GM23338 (cell line): ENCODE data around the gene NLK. TPM values are rescaled to one million over a fixed set of nuclear protein-coding genes. Genes with fewer than 3 reads are reported as not detected.

Experiments
- ATAC-seq: fragments of 200-7000 bp; cut with Tn5 transposase; 3 replicates; pipeline ENCODE4 v1.9.1; 2020
- DNase-seq: peaks from one replicate; pipeline ENCODE4 v3.0.0-alpha.2; 2015; ENCODE audit warnings: low spot score
- H2AFZ ChIP-seq: fragments of 200-600 bp; sonication (generic); 2 replicates; pipeline ENCODE4 v1.8.0; 2016; ENCODE audit warnings: antibody characterized with exemption, mild to moderate bottlenecking, moderate library complexity
- H3F3A ChIP-seq: fragments of 200-600 bp; sonication (generic); replicated peaks from 2 replicates; pipeline ENCODE4 v1.8.0; 2017; ENCODE audit warnings: antibody characterized with exemption, mixed run types, low read depth
- H3K27ac ChIP-seq: fragments of 200-600 bp; sonication (generic); 2 replicates; pipeline ENCODE4 v1.6.1; 2016; ENCODE audit warnings: low read depth
- H3K27me3 ChIP-seq: fragments of 200-600 bp; sonication (generic); 2 replicates; pipeline ENCODE4 v1.8.0; 2016; ENCODE audit warnings: mild to moderate bottlenecking, mixed run types, moderate library complexity; ENCODE audit not compliant: insufficient read depth
- H3K36me3 ChIP-seq: fragments of 200-600 bp; sonication (generic); 2 replicates; pipeline ENCODE4 v1.8.0; 2016; ENCODE audit warnings: mild to moderate bottlenecking; ENCODE audit not compliant: insufficient read depth
- H3K4me1 ChIP-seq: fragments of 200-600 bp; sonication (generic); 2 replicates; pipeline ENCODE4 v1.8.0; 2016; ENCODE audit warnings: mild to moderate bottlenecking, moderate library complexity; ENCODE audit not compliant: insufficient read depth
- H3K4me2 ChIP-seq: fragments of 200-600 bp; sonication (generic); 2 replicates; pipeline ENCODE4 v1.7.1; 2017; ENCODE audit warnings: mixed run types
- H3K4me3 ChIP-seq: fragments of 200-600 bp; sonication (generic); 2 replicates; pipeline ENCODE4 v1.6.1; 2016; ENCODE audit warnings: mixed run types
- H3K79me2 ChIP-seq: fragments of 200-600 bp; sonication (generic); replicated peaks from 2 replicates; pipeline ENCODE4 v1.8.0; 2017; ENCODE audit warnings: mild to moderate bottlenecking; ENCODE audit not compliant: insufficient read depth
- H3K9me2 ChIP-seq: fragments of 200-600 bp; sonication (generic); 2 replicates; pipeline ENCODE4 v1.8.0; 2017; ENCODE audit not compliant: insufficient read depth
- H4K20me1 ChIP-seq: fragments of 200-600 bp; sonication (generic); replicated peaks from 2 replicates; pipeline ENCODE4 v1.8.0; 2017; ENCODE audit warnings: mild to moderate bottlenecking; ENCODE audit not compliant: insufficient read depth
- H3K27ac Mint-ChIP-seq: 2 replicates; pipeline ENCODE4 v1.8.0; 2020; ENCODE audit warnings: inconsistent platforms, mild to moderate bottlenecking, moderate library complexity, mixed read lengths
- H3K27me3 Mint-ChIP-seq: 3 replicates; pipeline ENCODE4 v1.8.0; 2022; ENCODE audit warnings: low read depth, mild to moderate bottlenecking, moderate library complexity, mixed read lengths, inconsistent platforms; ENCODE audit not compliant: insufficient read depth, poor library complexity
- H3K36me3 Mint-ChIP-seq: 3 replicates; pipeline ENCODE4 v1.8.0; 2021; ENCODE audit warnings: low read depth, mild to moderate bottlenecking, inconsistent platforms, moderate library complexity, mixed read lengths
- H3K4me1 Mint-ChIP-seq: 3 replicates; pipeline ENCODE4 v1.8.0; 2020; ENCODE audit warnings: mild to moderate bottlenecking, inconsistent platforms, mixed read lengths
- H3K4me3 Mint-ChIP-seq: 3 replicates; pipeline ENCODE4 v1.8.0; 2021; ENCODE audit warnings: moderate library complexity, mild to moderate bottlenecking, inconsistent platforms, mixed read lengths
- H3K9me3 Mint-ChIP-seq: 3 replicates; pipeline ENCODE4 v1.8.0; 2020; ENCODE audit warnings: moderate library complexity, mild to moderate bottlenecking, inconsistent platforms, mixed read lengths
- EZH2 ChIP-seq: fragments of 200-600 bp; sonication (generic); IDR thresholded peaks from one replicate; pipeline ENCODE4 v1.8.0; 2017; ENCODE audit warnings: antibody characterized with exemption, mild to moderate bottlenecking, low read depth; ENCODE audit not compliant: unreplicated experiment
- JUNB ChIP-seq: IDR thresholded peaks from one replicate; pipeline ENCODE4 v1.6.1; 2016; ENCODE audit warnings: antibody characterized with exemption; ENCODE audit not compliant: unreplicated experiment
- NANOG ChIP-seq: IDR thresholded peaks from 2 replicates; pipeline ENCODE4 v1.6.1; 2016; ENCODE audit warnings: antibody characterized with exemption, borderline replicate concordance
- POLR2AphosphoS5 ChIP-seq: IDR thresholded peaks from 2 replicates; pipeline ENCODE4 v1.6.1; 2016; ENCODE audit warnings: antibody characterized with exemption, low read depth
- REST ChIP-seq: IDR thresholded peaks from one replicate; pipeline ENCODE4 v1.6.1; 2018; ENCODE audit warnings: antibody characterized with exemption; ENCODE audit not compliant: unreplicated experiment
- STAT1 ChIP-seq: IDR thresholded peaks from one replicate; pipeline ENCODE4 v1.6.1; 2016; ENCODE audit warnings: antibody characterized with exemption; ENCODE audit not compliant: unreplicated experiment
- ZNF331 ChIP-seq: fragments of 250-450 bp; sonication (Bioruptor Pico); IDR thresholded peaks from 2 replicates; pipeline ENCODE4 v1.5.0; 2020; ENCODE audit warnings: low read depth, mild to moderate bottlenecking, moderate library complexity
- ZNF462 ChIP-seq: fragments of 250-450 bp; sonication (Bioruptor Pico); IDR thresholded peaks from 2 replicates; pipeline ENCODE4 v1.5.0; 2020; ENCODE audit warnings: mild to moderate bottlenecking, moderate library complexity
- polyA plus RNA-seq: library from polyadenylated mRNA; unstranded; fragments of >200 nt; fragmentation: Nextera tagmentation; extraction: Ambion mirVana; gene quantifications from 2 replicates; pipeline ENCODE4 v1.2.1, GENCODE V29; 2016
- total RNA-seq: library from RNA; depleted of rRNA; stranded (reverse); fragments of >200 nt; shearing (Covaris generic); gene quantifications from 2 replicates; pipeline ENCODE4 v1.2.3, GENCODE V29; 2014

Gene NLK
- total and polyA plus RNA-seq, 2 experiments from 2014 or later, result 34.7 to 78.5 TPM

GRCh38 chr17:28141313-28141712, 98.8 kb downstream of the NLK start:
- Histone ChIP-seq H3K4me2 (no peak overlapping the region), H3K79me2 (no peaks in the 10 kb centered on the region), H4K20me1 (no peaks in the 10 kb centered on the region), H3F3A (no peaks in the 10 kb centered on the region), H3K9me2 (no peaks in the 10 kb centered on the region), H3K4me1 (no peaks in the 10 kb centered on the region), H3K4me3 (no peak overlapping the region), H3K27me3 (no peaks in the 10 kb centered on the region), H3K27ac (0 out of 2 replicates have a peak overlapping the region, but pooled peaks have one; percentile 52), H2AFZ (no peak overlapping the region), H3K36me3 (no peaks in the 10 kb centered on the region)
- DNase-seq (no peak), ATAC-seq (no peak)
- no peaks in the 10 kb centered on the region for H3K9me3 Mint-ChIP-seq
- TF ChIP-seq STAT1 (no peak), ZNF462 (CRISPR knock-in tag) (no peak), EZH2 (no peak), JUNB (no peak), POLR2AphosphoS5 (no peak), ZNF331 (CRISPR knock-in tag) (no peak), REST (no peak), NANOG (no peak)
- H3K27ac Mint-ChIP-seq, result no peak overlapping the region
- H3K4me1 Mint-ChIP-seq, result peaks cover 3% of the 10 kb centered on the region; the same call in 2 of the 3 replicates
- H3K4me3 Mint-ChIP-seq, result no peak overlapping the region
- H3K36me3 Mint-ChIP-seq, result no peaks in the 10 kb centered on the region; the same call in 2 of the 3 replicates
- H3K27me3 Mint-ChIP-seq, result no peaks in the 10 kb centered on the region
